Activated CD4-positive, alpha-beta memory T cell treated with anti-CD3 and anti-CD28 coated beads for 36 hours (primary cell): ENCODE measurements around the gene SMARCA4. TPM values are rescaled to one million over a fixed set of nuclear protein-coding genes. Genes with fewer than 3 reads are reported as not detected.
"Not testable (repeated sequence)": the region's sequence is repeated elsewhere in the genome, so short reads cannot be mapped to it uniquely, and the experiment has no call there.

ENCODE experiments used
- CTCF ChIA-PET: fragments of 350-600 bp; sonication (Branson Sonifier 250); formaldehyde crosslinking; loops from one replicate; lab custom pipeline; 2021; ENCODE audit warnings: antibody characterized with exemption, inconsistent platforms; lab: Charles Lee
- POLR2A ChIA-PET: fragments of 350-600 bp; sonication (Branson Sonifier 250); formaldehyde crosslinking; loops from one replicate; lab custom pipeline; 2021; ENCODE audit warnings: antibody characterized with exemption; lab: Charles Lee
- DNase-seq: peaks from one replicate; pipeline ENCODE4 v3.0.0-alpha.2; 2020
- H3K27ac Mint-ChIP-seq: one replicate; pipeline ENCODE4 v1.8.0; 2021; ENCODE audit warnings: mixed read lengths
- H3K27me3 Mint-ChIP-seq: one replicate; pipeline ENCODE4 v1.8.0; 2021; ENCODE audit warnings: mixed read lengths
- H3K36me3 Mint-ChIP-seq: one replicate; pipeline ENCODE4 v1.8.0; 2021; ENCODE audit warnings: mixed read lengths
- H3K4me1 Mint-ChIP-seq: one replicate; pipeline ENCODE4 v1.8.0; 2021; ENCODE audit warnings: low read depth, mixed read lengths
- H3K4me3 Mint-ChIP-seq: one replicate; pipeline ENCODE4 v1.8.0; 2021; ENCODE audit warnings: mild to moderate bottlenecking, mixed read lengths
- H3K9me3 Mint-ChIP-seq: one replicate; pipeline ENCODE4 v1.8.0; 2021; ENCODE audit warnings: mixed read lengths
- intact Hi-C: fragments of 100-400 bp; cut with micrococcal nuclease; formaldehyde crosslinking; loops from one replicate; pipeline ENCODE4 v1.15.1; 2023
- total RNA-seq, 2 experiments: library from RNA; stranded (reverse); gene quantifications; one replicate each; pipeline ENCODE4 v1.2.3, GENCODE V29; 2021

The SMARCA4 gene
- total RNA-seq, 2 experiments from 2014 or later, result 97.8 to 101 TPM

DNA sequence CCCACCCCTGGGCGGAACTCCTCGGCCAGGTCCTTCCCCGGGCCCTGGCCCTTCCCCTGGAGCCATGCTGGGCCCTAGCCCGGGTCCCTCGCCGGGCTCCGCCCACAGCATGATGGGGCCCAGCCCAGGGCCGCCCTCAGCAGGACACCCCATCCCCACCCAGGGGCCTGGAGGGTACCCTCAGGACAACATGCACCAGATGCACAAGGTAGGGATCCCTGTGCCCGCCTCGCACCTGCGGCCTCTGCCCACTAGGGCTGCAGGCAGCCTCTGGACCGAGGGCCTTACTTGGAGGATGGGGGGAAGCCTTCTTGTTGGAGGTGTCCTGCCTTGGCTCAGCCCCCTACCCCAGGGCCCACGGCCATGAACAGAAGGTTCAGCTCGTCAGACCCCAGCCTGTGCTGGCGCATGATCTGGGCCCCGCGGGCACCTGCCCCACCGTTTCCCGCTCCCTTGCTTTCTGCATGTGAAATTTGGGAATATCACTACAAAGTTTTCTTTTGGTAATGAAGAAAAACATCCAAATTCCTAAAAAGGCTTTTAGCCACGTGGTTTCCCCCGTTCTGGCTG lies 23.4 kb downstream of the SMARCA4 start:
- intact Hi-C loops, result loop anchor here (5.0 kb wide), 1 partner anchor 42 kb away; no protein-coding TSS in a partner anchor
- no peak for DNase-seq
- no peaks in the 10 kb centered on the region for H3K27me3 Mint-ChIP-seq
- H3K9me3 Mint-ChIP-seq, result no peaks in the 10 kb centered on the region
- peaks cover 11% of the 10 kb centered on the region for H3K36me3 Mint-ChIP-seq
- H3K4me3 Mint-ChIP-seq, result no peak overlapping the region
- peaks cover 8% of the 10 kb centered on the region for H3K4me1 Mint-ChIP-seq
- ChIA-PET CTCF (no interaction called here), POLR2A (no interaction called here)
- no peak overlapping the region for H3K27ac Mint-ChIP-seq

DNA sequence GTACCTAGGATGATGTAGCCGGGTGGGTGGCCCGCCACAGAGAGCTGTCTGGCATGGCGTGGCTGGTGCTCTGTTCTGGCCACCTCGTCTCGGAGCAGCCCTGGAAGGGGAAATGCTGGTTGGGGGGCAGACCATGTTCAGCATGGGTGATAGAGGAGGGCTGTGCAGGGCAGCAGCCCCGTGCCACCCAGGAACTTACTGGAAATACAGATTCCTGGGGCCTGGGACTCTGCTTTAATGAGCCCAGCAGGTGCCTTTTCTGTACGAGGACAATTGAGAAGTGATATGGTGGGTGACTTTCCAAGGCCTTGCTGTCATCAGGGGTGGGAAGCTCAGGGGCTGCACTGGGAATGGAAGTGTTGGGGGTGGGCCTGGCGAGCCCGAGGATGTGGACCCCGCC lies 24.7 kb downstream of the SMARCA4 start:
- POLR2A ChIA-PET, result no interaction called here
- no peak for DNase-seq
- H3K9me3 Mint-ChIP-seq, result no peaks in the 10 kb centered on the region
- intact Hi-C loops, result no loop called here
- CTCF ChIA-PET, result no interaction called here
- no peaks in the 10 kb centered on the region for H3K4me1 Mint-ChIP-seq
- H3K27me3 Mint-ChIP-seq, result no peaks in the 10 kb centered on the region
- peaks cover 11% of the 10 kb centered on the region for H3K36me3 Mint-ChIP-seq
- H3K27ac Mint-ChIP-seq, result no peak overlapping the region
- no peak overlapping the region for H3K4me3 Mint-ChIP-seq

DNA sequence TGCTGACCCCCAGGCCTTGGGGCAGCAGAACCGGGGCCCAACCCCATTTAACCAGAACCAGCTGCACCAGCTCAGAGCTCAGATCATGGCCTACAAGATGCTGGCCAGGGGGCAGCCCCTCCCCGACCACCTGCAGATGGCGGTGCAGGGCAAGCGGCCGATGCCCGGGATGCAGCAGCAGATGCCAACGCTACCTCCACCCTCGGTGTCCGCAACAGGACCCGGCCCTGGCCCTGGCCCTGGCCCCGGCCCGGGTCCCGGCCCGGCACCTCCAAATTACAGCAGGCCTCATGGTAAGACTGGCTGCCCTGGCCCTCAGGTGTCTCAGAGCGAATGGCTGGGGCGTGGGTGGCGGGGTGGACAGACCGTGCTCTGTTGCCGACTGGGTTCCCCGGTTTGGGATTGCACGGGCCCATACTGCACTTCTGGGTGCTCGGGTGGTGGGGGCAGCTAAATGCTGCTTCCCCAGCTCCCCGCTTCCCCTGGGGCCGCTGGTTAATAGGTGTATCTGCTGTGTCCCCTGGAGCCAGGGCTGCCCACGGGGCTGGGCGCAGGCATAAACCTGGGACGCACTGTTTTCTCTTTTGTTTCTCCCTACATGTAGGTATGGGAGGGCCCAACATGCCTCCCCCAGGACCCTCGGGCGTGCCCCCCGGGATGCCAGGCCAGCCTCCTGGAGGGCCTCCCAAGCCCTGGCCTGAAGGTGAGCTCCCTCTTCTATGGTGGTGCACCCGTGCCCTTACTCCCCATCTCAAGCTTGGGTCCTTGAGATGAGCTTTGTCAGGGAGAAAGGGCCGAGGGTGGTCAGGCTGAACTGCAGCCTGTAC lies 25.7 kb downstream of the SMARCA4 start:
- Mint-ChIP-seq H3K36me3 (peaks cover 17% of the 10 kb centered on the region), H3K4me3 (no peak overlapping the region)
- CTCF ChIA-PET, result interaction anchor here (1.0 kb wide), 1 partner anchor 49 kb away, joined by 4 read pairs; no protein-coding TSS in a partner anchor

DNA sequence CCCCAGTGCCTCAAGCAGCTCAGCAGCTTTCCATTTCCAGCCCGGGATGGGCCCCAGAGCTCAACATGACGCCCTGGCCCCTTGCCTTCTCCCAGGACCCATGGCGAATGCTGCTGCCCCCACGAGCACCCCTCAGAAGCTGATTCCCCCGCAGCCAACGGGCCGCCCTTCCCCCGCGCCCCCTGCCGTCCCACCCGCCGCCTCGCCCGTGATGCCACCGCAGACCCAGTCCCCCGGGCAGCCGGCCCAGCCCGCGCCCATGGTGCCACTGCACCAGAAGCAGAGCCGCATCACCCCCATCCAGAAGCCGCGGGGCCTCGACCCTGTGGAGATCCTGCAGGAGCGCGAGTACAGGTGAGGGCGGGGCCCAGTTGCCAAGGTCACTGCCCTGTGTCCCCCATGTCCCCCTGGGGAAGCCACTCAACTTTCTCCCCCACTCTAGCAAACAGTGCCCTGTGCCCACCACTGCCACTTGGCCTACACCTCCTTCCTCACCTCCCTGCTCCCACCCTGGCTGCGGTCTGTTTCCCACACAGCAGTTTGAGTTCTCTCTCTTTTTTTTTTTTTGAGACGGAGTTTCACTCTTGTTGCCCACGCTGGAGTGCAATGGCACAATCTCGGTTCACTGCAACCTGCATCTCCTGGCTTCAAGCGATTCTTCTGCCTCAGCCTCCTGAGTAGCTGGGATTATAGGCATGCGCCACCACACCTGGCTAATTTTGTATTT lies 26.9 kb downstream of the SMARCA4 start:
- POLR2A ChIA-PET, result no interaction called here
- Mint-ChIP-seq H3K4me1 (peaks cover 5% of the 10 kb centered on the region), H3K9me3 (no peaks in the 10 kb centered on the region), H3K4me3 (no peak overlapping the region), H3K36me3 (peaks cover 20% of the 10 kb centered on the region), H3K27ac (no peak overlapping the region), H3K27me3 (no peaks in the 10 kb centered on the region)
- intact Hi-C loops, result no loop called here
- no peak for DNase-seq
- CTCF ChIA-PET, result no interaction called here

More for the DNA sequence above, 25.7 kb downstream of the SMARCA4 start:
- Mint-ChIP-seq H3K27me3 (no peaks in the 10 kb centered on the region), H3K4me1 (peaks cover 3% of the 10 kb centered on the region), H3K27ac (no peak overlapping the region), H3K9me3 (no peaks in the 10 kb centered on the region)
- intact Hi-C loops, result no loop called here
- DNase-seq, result no peak
- POLR2A ChIA-PET, result no interaction called here

DNA sequence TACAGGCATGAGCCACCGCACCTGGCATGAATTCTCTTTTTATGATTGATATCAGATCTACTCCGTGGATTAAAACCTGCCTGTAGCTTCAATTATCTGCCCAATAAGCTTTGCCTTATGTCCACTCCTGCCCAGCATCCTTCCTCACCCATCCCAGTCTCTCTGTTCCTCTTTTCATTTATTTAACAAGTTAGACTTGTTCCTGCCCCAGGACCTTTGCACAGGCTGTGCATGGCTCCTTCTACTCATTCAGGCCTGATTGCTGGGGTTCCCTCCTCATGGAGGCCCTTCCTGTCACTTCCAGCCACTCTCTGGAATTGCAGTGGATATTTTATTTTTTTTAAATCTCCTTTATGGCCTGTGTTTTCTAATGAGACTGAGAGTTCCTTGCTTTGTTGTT lies 27.6 kb downstream of the SMARCA4 start:
- Mint-ChIP-seq H3K27me3 (no peaks in the 10 kb centered on the region), H3K36me3 (peaks cover 23% of the 10 kb centered on the region), H3K4me3 (no peak overlapping the region), H3K9me3 (no peaks in the 10 kb centered on the region), H3K27ac (no peak overlapping the region), H3K4me1 (peaks cover 5% of the 10 kb centered on the region)
- POLR2A ChIA-PET, result no interaction called here
- CTCF ChIA-PET, result no interaction called here
- DNase-seq, result no peak
- intact Hi-C loops, result no loop called here

DNA sequence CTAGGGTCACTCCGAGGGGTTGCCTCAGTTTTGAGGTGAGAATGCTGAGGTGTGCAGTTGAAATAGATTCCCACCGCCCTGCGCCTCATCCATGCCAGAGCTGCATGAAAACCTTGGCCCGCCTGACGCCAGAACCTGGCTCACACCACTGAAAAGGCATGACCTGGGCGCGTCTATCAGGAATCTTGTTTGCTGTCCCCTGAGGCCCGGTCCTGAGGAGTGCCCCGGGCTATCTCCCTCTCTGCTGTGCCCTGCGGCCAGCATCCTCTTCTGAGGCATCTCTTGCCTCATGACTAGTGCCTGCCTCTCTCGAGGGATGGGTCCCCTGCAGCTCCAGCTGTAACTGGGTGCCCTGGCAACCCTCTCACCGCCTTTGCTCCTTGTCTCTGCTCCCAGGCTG lies 28.1 kb downstream of the SMARCA4 start:
- no peak for DNase-seq
- no peaks in the 10 kb centered on the region for H3K27me3 Mint-ChIP-seq
- H3K4me1 Mint-ChIP-seq, result peaks cover 5% of the 10 kb centered on the region
- POLR2A ChIA-PET, result no interaction called here
- CTCF ChIA-PET, result interaction anchor here (1.6 kb wide), 1 partner anchor 47 kb away, joined by 6 read pairs; no protein-coding TSS in a partner anchor
- intact Hi-C loops, result no loop called here
- H3K27ac Mint-ChIP-seq, result no peak overlapping the region
- peaks cover 25% of the 10 kb centered on the region for H3K36me3 Mint-ChIP-seq
- no peaks in the 10 kb centered on the region for H3K9me3 Mint-ChIP-seq
- H3K4me3 Mint-ChIP-seq, result no peak overlapping the region

DNA sequence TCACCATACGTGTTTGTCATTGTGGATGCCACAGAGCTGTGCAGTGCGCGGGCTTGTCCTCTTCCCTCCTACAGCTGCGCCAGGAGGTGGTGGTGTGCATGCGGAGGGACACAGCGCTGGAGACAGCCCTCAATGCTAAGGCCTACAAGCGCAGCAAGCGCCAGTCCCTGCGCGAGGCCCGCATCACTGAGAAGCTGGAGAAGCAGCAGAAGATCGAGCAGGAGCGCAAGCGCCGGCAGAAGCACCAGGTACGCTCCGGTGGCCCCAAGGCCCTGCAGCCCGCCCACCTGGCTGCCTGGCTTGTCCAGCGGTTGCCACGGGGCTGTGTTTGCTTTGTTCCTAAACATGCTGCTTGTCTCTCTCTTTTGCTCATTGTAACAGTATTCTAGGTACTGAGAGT lies 30.2 kb downstream of the SMARCA4 start:
- Mint-ChIP-seq H3K36me3 (peaks cover 35% of the 10 kb centered on the region), H3K4me3 (no peak overlapping the region), H3K9me3 (no peaks in the 10 kb centered on the region), H3K4me1 (peaks cover 5% of the 10 kb centered on the region), H3K27me3 (no peaks in the 10 kb centered on the region), H3K27ac (no peak overlapping the region)
- ChIA-PET POLR2A (no interaction called here), CTCF (interaction anchor here (1.0 to 1.2 kb wide), 2 partner anchors 49 to 54 kb away, joined by 3 to 4 read pairs; no protein-coding TSS in a partner anchor)
- intact Hi-C loops, result no loop called here
- DNase-seq, result no peak

DNA sequence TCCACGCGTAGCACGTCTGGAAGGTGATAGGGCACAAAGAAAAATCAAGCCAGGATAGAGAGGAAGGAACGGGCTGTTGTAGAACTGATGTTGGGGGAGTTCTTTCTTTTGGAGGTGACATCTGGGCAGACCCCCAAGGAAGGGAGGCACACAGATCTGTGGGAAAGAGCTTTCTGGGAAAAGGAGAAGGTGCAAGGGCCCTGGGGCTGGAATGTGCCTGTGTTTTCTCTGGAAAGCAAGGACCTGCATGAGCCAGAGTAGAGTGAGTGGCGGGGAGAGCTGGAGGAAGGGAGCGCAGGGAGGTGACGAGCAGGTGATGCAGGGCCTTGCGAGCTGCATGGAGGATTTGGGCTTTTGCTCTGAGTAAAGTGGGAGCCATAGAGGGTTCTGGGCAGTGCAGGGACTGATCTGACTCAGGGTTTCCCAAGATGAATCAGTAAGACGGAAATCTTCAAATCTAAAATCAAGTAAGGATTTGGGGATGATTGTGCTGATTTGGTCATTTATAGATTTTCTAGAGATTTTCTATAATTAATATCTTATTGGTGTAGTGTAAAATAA lies 30.8 kb downstream of the SMARCA4 start:
- ChIA-PET CTCF (interaction anchor here (0.6 to 1.2 kb wide), 3 partner anchors 50 to 233 kb away, joined by 3 to 4 read pairs (median 3); no protein-coding TSS in a partner anchor), POLR2A (no interaction called here)
- H3K4me1 Mint-ChIP-seq, result peaks cover 5% of the 10 kb centered on the region
- H3K9me3 Mint-ChIP-seq, result no peaks in the 10 kb centered on the region
- peaks cover 39% of the 10 kb centered on the region for H3K36me3 Mint-ChIP-seq
- peak; percentile 12 for DNase-seq
- no peak overlapping the region for H3K4me3 Mint-ChIP-seq
- no peak overlapping the region for H3K27ac Mint-ChIP-seq
- intact Hi-C loops, result no loop called here
- no peaks in the 10 kb centered on the region for H3K27me3 Mint-ChIP-seq

DNA sequence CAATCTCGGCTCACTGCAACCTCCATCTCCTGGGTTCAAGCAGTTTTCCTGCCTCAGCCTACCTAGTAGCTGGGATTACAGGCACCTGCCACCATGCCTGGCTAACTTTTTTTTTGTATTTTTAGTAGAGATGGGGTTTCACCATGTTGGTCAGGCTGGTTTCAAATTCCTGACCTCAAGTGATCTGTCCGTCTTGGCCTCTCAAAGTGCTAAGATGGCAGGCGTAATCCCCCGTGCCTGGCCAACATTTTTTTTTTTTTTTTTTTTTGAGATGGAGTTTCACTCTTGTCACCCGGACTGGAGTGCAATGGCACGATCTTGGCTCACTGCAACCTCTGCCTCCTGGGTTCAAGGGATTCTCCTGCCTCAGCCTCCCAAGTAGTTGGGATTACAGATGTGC lies 31.3 kb downstream of the SMARCA4 start:
- H3K36me3 Mint-ChIP-seq, result peaks cover 39% of the 10 kb centered on the region
- H3K4me3 Mint-ChIP-seq, H3K9me3 Mint-ChIP-seq, DNase-seq, H3K27ac Mint-ChIP-seq, intact Hi-C loops, POLR2A ChIA-PET, H3K27me3 Mint-ChIP-seq, H3K4me1 Mint-ChIP-seq: not testable (repeated sequence)
- CTCF ChIA-PET, result interaction anchor here (0.6 to 1.0 kb wide), 2 partner anchors 50 to 232 kb away, joined by 3 to 4 read pairs; no protein-coding TSS in a partner anchor

DNA sequence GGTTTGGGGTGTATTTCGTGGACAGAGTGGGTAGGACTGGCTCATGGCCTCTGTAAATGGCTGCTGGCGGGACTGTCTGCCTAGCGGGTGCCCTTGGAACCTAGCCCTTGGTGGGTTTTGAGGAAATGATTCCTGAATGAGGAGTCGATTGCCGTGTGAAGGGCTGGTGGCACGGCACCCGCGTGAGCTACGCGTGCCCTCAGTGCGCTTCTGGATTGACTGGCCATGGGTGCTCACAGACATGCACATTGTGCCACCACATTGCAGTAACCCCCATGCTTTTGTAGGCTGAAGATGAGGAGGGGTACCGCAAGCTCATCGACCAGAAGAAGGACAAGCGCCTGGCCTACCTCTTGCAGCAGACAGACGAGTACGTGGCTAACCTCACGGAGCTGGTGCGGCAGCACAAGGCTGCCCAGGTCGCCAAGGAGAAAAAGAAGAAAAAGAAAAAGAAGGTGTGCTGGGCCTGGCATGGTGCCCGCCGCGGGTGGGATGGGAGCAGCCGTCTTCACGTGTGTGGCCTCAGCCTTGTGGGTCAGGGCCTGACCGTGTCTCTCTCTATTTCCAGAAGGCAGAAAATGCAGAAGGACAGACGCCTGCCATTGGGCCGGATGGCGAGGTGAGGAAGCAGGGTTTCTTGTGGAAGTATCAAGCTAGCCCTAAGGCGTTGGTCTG lies 35.2 kb downstream of the SMARCA4 start:
- intact Hi-C loops, result no loop called here
- Mint-ChIP-seq H3K27ac (no peak overlapping the region), H3K27me3 (no peaks in the 10 kb centered on the region), H3K4me1 (peaks cover 5% of the 10 kb centered on the region), H3K36me3 (peaks cover 37% of the 10 kb centered on the region), H3K9me3 (no peaks in the 10 kb centered on the region), H3K4me3 (no peak overlapping the region)
- no peak for DNase-seq
- POLR2A ChIA-PET, result no interaction called here
- CTCF ChIA-PET, result no interaction called here

DNA sequence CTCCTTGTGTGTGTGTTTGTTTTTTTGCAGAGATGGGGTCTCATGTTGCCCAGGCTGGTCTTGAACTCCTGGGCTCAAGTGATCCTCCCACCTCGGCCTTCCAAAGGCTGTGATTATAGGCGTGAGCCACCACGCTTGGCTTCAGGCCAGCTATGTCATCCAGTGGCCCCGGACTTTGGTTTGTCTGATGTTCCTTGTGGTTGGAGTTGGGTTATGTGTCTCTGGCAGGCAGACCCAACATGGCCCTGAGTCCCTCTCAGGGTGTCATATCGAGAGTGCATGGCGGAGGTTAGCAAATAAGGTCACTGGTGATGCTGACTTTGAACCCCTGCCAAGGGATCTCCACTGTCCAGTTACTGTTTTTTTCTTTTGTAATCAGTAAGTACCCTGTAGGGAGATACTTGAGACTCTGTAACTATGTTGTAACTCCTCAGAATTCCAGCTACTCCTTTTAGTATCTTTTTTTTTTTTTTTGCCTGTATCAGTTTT lies 37.3 kb downstream of the SMARCA4 start:
- CTCF ChIA-PET, result no interaction called here
- POLR2A ChIA-PET, result no interaction called here
- Mint-ChIP-seq H3K4me3 (no peak overlapping the region), H3K4me1 (no peaks in the 10 kb centered on the region), H3K36me3 (peaks cover 38% of the 10 kb centered on the region), H3K27me3 (no peaks in the 10 kb centered on the region), H3K9me3 (no peaks in the 10 kb centered on the region), H3K27ac (no peak overlapping the region)
- intact Hi-C loops, result no loop called here
- no peak for DNase-seq
